Stimulated activated naive CD8-positive, alpha-beta T cell treated with anti-CD3 and anti-CD28 coated beads, Interleukin-15, amount 100 ng/mL, for 72 hours (primary cell): Measurements from ENCODE around the gene CEP126.

Experiments
- ATAC-seq: fragments of 150-1000 bp; cut with Tn5 transposase; 2 replicates; pipeline ENCODE4 v1.10.0; 2021; ENCODE audit warnings: mild to moderate bottlenecking, moderate library complexity
- DNase-seq, 2 donors: peaks; one replicate each; pipeline ENCODE4 v3.0.0; 2021 to 2022
- H3K27ac Mint-ChIP-seq, 2 donors: one replicate each; pipeline ENCODE4 v1.8.0; 2022; ENCODE audit warnings: mild to moderate bottlenecking in 2 of 2, mixed read lengths in 2 of 2, moderate library complexity in 2 of 2
- H3K27me3 Mint-ChIP-seq: one replicate; pipeline ENCODE4 v1.8.0; 2022; ENCODE audit warnings: mixed read lengths
- H3K4me1 Mint-ChIP-seq: one replicate; pipeline ENCODE4 v1.8.0; 2022; ENCODE audit warnings: mild to moderate bottlenecking, mixed read lengths
- H3K4me3 Mint-ChIP-seq, 2 donors: one replicate each; pipeline ENCODE4 v1.8.0; 2022; ENCODE audit warnings: mild to moderate bottlenecking in 2 of 2, mixed read lengths in 2 of 2, moderate library complexity in 1 of 2
- H3K9me3 Mint-ChIP-seq, 2 donors: one replicate each; pipeline ENCODE4 v1.8.0; 2022; ENCODE audit warnings: mixed read lengths in 2 of 2

Gene CEP126, protein sequence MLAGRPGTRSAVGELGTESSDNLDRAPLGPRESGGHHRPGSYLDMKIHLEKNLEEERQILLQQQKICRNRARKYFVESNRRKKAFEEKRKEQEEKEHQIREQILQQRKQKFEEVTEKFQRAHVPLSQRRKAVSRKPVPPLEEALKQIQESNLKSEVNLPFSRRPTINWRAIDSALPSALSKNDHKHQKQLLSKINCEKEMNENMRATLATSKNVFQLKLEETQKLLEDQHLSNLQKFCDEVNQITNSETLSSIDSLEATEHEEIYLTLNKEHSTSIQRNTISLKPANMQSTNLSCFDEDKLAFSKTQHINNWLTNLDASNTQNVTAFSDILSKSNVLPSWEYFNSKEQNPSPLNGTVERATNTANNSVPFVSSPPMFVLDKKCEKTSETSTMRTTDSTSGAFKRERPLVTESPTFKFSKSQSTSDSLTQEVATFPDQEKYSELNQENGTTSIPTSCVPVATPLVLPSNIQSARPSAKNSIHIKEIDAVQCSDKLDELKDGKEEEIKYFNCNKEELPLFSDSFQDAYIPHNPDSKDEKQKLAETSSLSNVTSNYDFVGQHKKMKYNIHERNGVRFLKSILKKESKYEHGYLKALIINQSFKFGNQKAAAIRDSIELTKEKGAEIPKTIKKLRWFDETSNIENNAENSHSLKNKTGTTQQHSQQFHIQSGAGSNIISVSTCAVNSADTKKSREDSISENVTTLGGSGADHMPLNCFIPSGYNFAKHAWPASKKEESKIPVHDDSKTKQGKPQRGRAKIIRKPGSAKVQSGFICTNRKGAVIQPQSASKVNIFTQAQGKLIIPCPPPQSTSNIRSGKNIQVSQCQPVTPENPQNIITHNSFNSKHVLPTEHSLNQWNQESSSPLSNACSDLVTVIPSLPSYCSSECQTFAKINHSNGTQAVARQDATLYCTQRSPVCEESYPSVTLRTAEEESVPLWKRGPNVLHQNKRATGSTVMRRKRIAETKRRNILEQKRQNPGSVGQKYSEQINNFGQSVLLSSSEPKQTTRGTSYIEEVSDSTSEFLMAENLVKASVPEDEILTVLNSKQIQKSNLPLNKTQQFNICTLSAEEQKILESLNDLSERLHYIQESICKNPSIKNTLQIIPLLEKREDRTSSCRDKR

DNA sequence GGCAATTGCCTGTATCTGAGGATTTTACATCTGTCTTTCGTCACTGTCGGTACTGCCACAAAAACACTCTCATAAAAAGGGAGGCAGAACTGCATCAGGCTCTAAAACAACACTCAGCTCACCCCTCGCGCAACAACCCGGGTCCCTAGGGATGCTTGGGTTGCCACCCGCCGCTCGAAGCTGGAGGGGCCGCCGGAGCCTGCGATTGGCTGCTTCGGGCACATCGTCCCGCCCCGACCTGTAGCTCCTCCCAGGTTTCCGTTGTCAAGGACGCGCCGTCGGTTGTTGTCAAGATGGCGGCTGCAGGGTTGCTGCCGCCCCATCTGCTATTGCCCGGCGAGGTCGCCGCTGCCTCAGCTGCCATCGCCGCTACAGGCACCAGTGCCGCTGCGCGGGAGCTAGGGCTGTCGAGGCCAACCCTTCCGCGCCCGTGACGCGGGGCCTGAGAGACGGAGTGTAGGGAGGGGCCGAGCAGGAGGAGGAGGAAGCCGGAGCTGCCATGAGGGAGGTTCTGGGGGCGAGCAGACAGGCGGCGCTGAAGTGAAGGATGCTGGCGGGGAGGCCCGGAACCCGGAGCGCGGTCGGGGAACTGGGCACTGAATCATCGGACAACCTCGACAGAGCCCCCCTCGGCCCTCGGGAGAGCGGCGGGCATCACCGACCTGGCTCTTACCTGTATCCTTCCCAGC is at the start of gene CEP126:
Gene CEP126, plus strand, starts transcription at position 273 of the 689 bp plus-strand sequence. Its CDS starts 275 bp downstream, at position 548.
- Mint-ChIP-seq H3K27me3 (no peaks in the 10 kb centered on the region), H3K9me3 (no peaks in the 10 kb centered on the region), H3K4me3 (peak within 1 kb of the TSS; percentile 93 to 94), H3K27ac (peak within 1 kb of the TSS; percentile 76 to 92), H3K4me1 (peaks cover 24% of the 10 kb centered on the region)
- ATAC-seq: peak; percentile 96
- DNase-seq: peak; percentile 92 to 94

DNA sequence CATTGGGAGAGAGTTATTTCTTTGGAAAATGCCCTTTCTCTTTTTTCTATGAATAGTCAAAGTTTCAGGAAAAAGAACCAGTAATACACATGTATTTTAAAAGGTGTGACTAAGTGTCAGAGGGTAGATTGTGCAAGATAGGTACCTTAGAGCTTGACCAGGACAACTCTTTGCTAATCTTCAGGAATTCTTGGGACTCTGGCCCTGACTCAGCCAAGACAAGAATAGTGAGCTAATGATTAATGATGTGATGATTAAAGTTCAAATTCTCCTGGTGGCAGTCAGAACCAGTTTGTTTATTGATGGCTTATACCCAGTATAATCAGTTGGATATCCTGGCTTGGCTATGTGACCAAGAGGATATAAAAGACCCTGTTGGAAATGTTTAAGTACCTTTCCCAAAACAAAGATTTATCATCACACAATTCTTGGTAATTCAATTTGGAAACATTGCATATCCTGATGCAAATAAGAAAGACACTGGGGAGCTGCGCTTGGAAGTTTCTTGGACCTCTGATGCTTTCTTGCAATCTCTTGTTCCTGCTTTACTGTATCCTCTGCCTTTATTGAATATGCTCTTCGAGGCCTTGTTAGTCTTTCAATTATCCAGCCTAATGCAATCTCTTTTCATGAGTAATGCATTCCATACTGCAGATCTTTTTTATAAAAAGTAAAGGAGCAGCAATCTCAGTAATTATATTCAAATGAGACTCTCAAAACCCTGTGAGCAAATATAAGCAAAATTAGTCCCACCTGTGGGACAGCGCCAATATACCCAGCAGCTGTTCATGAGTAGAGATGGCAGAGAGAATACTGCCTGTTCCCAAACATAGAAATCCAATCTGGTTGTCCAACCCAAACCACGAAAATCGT is 48.0 kb upstream of the CEP126 start:
- no peak overlapping the region for H3K4me3 Mint-ChIP-seq
- DNase-seq: no peak
- no peak for ATAC-seq

DNA sequence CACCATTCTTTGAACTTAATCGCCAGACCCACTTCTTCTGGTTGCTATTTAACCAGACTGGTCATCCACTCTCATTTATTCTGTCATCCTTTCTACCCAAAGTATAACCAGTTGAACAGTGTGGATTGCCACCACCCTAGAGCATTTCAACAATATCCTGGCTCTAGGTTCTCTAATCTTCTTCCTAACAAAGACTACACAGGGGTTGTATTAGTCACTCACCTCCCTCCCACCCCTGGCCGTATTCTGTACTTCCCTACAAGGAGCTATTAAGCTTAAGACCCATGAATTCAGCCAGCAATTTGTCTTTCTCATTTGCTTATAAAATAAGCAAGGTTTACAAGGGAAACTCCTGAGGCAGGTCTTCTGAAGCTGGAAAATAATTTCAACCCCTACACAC is 46.9 kb upstream of the CEP126 start:
- peaks cover 0 to 5% of the 10 kb centered on the region in 2 donors for H3K9me3 Mint-ChIP-seq
- no peak overlapping the region for H3K4me3 Mint-ChIP-seq
- DNase-seq (no peak), ATAC-seq (no peak)
- H3K4me1 Mint-ChIP-seq: no peaks in the 10 kb centered on the region
- peaks cover 6% of the 10 kb centered on the region for H3K27me3 Mint-ChIP-seq
- no peak overlapping the region for H3K27ac Mint-ChIP-seq

More for the DNA sequence above, 48.0 kb upstream of the CEP126 start:
- Mint-ChIP-seq H3K9me3 (peaks cover 0 to 5% of the 10 kb centered on the region in 2 donors), H3K27ac (no peak overlapping the region), H3K4me1 (no peaks in the 10 kb centered on the region), H3K27me3 (peaks cover 6% of the 10 kb centered on the region)

DNA sequence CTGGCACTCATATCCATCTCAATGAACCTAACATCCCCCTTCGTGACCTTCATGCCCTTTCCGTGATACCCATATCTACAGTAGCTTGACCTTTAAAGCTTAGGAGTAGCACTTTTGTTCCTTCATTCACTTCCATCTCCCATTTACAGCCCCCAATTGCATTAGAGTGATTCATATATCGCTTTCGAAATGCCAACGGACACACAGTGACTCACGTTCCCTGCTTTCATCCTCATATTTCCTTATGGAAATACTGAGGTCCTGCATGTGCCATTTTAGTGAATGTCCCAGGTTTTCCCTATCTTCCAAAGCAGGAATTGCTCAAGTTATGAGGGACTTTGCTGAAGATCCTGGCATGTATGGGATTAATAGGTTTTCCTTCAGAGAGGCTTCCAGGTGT is 44.3 kb upstream of the CEP126 start:
- DNase-seq (no peak), ATAC-seq (no peak)
- H3K4me3 Mint-ChIP-seq: no peak overlapping the region

DNA sequence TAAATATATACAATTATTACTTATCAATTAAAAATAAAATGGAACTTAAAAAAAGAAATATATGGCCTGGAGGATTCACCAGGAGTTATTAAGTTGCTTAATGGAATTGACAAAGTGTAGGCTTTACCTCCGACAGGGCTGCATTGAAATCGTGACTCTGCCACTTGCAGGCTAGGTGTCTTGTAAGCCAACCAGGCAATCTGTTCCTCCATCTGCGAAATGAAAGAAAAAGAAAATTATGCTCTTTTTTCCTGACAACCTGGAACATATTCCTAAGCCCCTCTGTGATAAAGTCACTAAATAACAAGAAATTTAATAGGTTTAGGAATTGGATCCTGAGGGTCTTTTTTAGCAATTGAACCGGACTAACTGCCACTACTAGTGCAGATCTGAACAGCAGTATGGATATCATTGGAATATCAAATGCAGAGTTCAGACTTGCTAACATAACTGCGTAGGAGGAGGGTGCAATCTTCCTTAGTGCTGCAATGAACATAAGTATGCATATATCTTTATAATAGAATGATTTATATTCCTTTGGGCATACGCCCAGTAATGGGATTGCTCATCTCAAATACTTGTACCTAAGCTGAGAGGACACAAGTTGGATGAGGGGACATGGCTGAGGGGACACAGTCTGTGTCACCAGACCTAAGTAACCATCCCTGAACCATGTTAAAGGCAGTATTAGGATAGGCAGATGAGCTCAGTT is 42.5 kb upstream of the CEP126 start:
- H3K27ac Mint-ChIP-seq: no peak overlapping the region
- H3K9me3 Mint-ChIP-seq: no peaks in the 10 kb centered on the region
- peaks cover 15% of the 10 kb centered on the region for H3K27me3 Mint-ChIP-seq
- no peaks in the 10 kb centered on the region for H3K4me1 Mint-ChIP-seq
- peak; percentile 9 for ATAC-seq
- DNase-seq: no peak
- no peak overlapping the region for H3K4me3 Mint-ChIP-seq

More for the DNA sequence above, 44.3 kb upstream of the CEP126 start:
- no peak overlapping the region for H3K27ac Mint-ChIP-seq
- peaks cover 6% of the 10 kb centered on the region for H3K27me3 Mint-ChIP-seq
- H3K4me1 Mint-ChIP-seq: no peaks in the 10 kb centered on the region
- H3K9me3 Mint-ChIP-seq: no peaks in the 10 kb centered on the region

DNA sequence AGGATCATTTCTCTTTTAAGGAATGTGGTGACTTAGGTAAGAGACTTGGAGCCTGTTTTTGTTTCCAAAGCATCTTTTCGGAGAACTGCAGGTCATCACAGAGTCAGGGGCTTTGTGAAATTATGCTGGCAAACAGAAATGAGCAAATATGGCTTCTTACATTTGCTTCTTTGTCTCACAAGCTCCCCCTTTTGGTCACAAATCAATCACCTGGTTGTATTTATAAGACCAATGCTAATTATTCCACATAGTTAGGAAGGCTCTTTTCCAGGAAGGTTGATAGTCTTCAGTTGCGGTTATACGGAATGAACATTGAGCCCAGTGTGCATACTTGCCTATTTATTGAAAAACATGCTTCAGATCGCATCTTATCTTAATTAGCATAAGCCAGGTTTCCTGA is 34.6 kb upstream of the CEP126 start:
- Mint-ChIP-seq H3K4me1 (no peaks in the 10 kb centered on the region), H3K27me3 (peaks cover 31% of the 10 kb centered on the region), H3K27ac (no peak overlapping the region), H3K9me3 (no peaks in the 10 kb centered on the region), H3K4me3 (no peak overlapping the region)
- ATAC-seq: no peak
- no peak for DNase-seq

DNA sequence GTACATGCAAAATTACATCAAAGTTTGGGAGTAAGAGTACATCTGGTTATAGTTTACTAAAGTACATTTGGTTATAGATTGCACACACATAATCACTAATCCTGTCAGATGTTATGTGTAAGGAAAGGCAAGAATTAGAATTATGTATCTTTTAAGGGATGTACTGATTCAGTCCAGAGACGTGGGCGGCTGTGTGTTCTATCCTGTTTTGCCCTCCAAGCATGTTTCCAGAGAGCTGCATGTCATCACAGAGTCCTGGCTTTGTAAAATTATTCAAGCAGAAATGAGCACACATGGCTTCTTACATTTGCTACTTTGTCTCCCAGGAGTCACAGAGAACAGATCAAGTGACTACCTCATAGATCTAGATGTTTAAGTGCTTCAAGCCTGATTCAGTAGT is 33.2 kb upstream of the CEP126 start:
- no peak for ATAC-seq
- Mint-ChIP-seq H3K4me1 (no peaks in the 10 kb centered on the region), H3K27me3 (peaks cover 26% of the 10 kb centered on the region), H3K27ac (no peak overlapping the region), H3K4me3 (no peak overlapping the region), H3K9me3 (no peaks in the 10 kb centered on the region)
- DNase-seq: no peak

DNA sequence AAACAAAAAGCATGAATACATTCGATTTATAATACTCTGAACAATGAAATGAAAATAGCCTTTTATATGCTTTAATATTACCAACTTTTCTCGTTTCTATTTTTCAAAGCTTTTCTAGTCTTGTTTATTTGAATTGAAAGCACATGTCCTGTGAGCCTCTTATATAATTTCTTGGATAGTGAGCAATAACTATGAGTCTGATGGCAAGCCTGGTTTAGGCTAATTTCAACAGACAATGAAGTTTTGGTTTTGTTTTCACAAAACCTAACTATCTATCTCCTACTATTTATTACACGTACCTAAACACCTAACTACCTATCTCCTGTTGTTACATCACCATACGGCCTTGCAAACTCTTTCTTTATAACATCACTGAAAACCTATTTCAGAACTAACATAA is 29.2 kb upstream of the CEP126 start:
- H3K4me3 Mint-ChIP-seq: no peak overlapping the region
- H3K27me3 Mint-ChIP-seq: peaks cover 39% of the 10 kb centered on the region
- DNase-seq: no peak
- no peaks in the 10 kb centered on the region for H3K4me1 Mint-ChIP-seq
- H3K9me3 Mint-ChIP-seq: no peaks in the 10 kb centered on the region
- ATAC-seq: no peak
- H3K27ac Mint-ChIP-seq: no peak overlapping the region

DNA sequence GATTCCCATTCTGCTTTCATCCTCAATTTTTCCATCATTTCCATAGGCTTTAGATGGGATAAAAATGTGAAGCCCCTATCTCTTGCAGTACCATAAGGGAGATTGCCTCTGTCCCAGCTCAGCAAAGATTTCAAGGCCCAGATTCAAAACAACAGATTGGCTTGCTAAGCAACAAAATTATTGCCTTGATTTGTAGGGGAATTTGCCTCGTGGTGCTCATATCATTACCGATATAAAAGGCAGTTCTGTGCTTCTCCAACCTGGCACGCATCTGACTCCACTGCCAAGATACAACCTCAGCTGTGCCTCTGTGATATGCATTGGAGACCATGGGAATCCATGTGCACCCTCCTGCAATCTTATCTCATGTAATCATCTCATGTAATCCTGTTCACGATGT is 25.0 kb upstream of the CEP126 start:
- Mint-ChIP-seq H3K27me3 (peaks cover 25% of the 10 kb centered on the region), H3K9me3 (no peaks in the 10 kb centered on the region), H3K4me1 (no peaks in the 10 kb centered on the region), H3K27ac (no peak overlapping the region), H3K4me3 (no peak overlapping the region)
- no peak for DNase-seq
- ATAC-seq: no peak

DNA sequence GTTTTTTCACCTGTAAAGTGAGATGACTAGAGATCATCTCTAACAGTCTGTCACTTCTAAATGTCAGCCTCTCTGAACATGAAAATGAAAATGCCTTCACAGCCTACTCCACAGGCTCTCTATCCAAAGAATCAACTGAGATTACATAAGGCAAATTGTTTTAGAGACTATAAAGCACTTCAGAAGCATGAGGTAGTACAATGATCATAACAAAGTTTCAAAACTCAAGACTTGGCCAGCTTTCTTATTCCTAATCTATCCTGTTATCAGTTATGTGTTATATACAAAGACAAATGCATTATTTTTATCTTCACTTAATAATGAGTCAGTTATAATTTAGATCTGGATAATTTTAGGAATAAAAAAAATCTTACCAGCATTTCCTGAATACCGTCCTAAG is 20.3 kb upstream of the CEP126 start:
- Mint-ChIP-seq H3K27me3 (peaks cover 36% of the 10 kb centered on the region), H3K9me3 (no peaks in the 10 kb centered on the region), H3K4me3 (no peak overlapping the region), H3K27ac (no peak overlapping the region), H3K4me1 (no peaks in the 10 kb centered on the region)
- no peak for ATAC-seq
- no peak for DNase-seq

DNA sequence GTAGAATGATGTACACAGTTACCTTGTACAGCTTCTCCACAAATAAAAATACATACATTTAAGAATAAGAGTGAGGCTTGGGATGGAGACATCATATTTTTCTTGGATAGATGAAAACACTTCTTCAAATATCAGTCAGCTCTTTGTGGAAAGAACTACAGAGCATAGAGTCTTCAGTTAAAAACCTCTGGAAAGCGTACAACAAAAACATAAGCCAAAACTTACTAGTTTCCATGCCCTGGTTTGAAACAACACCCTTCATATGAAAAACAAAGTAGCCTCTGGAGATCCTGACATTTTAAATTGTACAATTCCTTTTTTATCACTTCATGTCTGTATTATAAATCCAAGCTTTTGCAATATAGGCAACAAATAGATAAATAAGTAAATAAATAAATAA is 7.0 kb upstream of the CEP126 start:
- H3K27ac Mint-ChIP-seq: no peak overlapping the region
- H3K27me3 Mint-ChIP-seq: peaks cover 7% of the 10 kb centered on the region
- ATAC-seq (no peak), DNase-seq (no peak)
- H3K4me3 Mint-ChIP-seq: no peak overlapping the region
- no peaks in the 10 kb centered on the region for H3K4me1 Mint-ChIP-seq
- H3K9me3 Mint-ChIP-seq: no peaks in the 10 kb centered on the region

DNA sequence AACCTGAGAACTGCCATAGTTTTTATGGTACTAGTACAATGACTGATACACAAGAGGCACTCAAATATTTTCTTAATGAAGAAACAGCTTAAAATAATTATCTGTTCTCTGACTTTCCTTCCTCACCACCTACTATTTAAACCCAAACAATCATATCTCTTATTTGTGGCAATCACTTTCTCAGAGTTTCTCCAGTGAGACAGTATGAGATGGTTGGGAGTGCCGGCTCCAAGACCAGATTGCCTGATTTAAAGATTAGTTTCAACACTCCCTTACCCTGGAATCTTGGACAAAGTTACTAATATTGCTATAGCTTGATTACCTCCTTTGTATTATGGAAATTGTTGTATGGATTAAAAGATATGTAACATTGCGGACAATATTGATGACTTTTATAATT is 5.7 kb upstream of the CEP126 start:
- DNase-seq (no peak), ATAC-seq (no peak)
- Mint-ChIP-seq H3K27ac (no peak overlapping the region), H3K9me3 (no peaks in the 10 kb centered on the region), H3K4me1 (no peaks in the 10 kb centered on the region), H3K4me3 (no peak overlapping the region), H3K27me3 (no peaks in the 10 kb centered on the region)

DNA sequence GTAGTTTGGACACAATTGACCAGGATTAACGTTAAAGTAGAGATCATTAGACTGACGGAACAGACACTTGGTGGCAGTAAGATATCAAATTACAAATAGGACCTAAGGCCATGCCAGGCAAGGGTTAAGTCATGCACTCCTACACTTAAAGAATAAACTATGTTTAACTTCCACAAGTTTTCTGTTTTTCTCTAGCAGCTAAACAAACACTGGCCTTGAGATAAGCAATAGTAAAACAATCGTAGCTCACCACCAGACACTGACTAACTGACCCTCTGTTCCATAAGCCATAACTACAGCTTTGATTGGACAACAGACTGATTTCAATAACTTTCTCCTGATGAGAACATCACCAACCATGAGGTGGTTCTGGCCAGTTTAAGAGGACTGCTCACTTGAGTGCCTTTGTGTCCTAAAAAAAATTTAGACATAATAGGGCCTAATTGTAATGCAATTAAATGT is 2.0 kb upstream of the CEP126 start:
- Mint-ChIP-seq H3K27ac (no peak overlapping the region), H3K27me3 (no peaks in the 10 kb centered on the region), H3K4me3 (no peak overlapping the region), H3K4me1 (peaks cover 24% of the 10 kb centered on the region), H3K9me3 (no peaks in the 10 kb centered on the region)
- ATAC-seq (no peak), DNase-seq (no peak)

DNA sequence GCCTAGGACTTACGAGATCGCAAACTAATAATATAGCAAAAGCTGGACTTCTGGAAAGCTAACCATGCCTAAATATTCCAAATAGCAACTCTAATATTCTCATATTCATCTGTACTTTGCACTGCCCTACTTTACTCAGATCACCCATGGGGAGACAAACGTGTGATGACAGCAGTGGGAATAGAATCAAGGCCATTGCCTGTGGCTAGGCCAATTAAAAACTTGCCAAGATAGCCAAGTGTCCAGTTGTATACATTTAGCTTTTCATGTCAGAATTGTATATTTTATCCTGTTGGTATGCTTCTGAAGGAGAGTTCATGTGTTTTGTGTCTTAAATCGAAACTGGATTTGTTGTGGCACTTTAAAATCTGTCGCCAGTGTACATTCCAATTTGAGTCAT is 1.2 kb upstream of the CEP126 start:
- Mint-ChIP-seq H3K27me3 (no peaks in the 10 kb centered on the region), H3K4me1 (peaks cover 24% of the 10 kb centered on the region), H3K27ac (no peak overlapping the region), H3K9me3 (no peaks in the 10 kb centered on the region), H3K4me3 (peak overlapping the region in 1 of 2 donors; percentile 93)
- no peak for DNase-seq
- no peak for ATAC-seq
